Measurements from ENCODE around the gene CTSE. TPM values are rescaled to one million over a fixed set of nuclear protein-coding genes. Genes with fewer than 3 reads are reported as not detected.

The CTSE gene
- total and polyA plus RNA-seq, 9 donors: 0.13 to 1.1 (median 0.80) TPM; not detected in 4

DNA sequence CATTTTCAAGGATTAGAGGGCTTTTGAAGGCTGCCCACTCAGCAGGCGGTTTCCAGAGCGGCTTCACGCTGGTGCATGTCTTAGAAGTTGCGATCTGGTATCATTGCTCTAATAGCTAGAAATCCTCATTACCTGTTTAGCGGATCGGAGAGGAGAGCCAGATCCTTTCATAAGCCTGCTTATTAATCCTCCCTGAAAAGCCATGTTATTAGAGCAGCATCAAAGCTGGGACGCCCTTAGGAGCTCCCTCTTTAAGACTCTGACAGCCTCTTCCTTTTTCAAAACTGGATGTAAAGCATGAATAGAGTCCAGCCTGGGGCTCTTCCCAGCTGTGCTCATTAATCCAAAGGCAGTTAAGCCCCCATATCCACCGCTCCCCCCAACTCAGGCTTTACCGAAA lies 13.9 kb upstream of the CTSE start:
- Histone ChIP-seq H3K27me3 (no peaks in the 10 kb centered on the region), H3K36me3 (no peaks in the 10 kb centered on the region), H3K27ac (no peak overlapping the region), H3K9me3 (no peaks in the 10 kb centered on the region), H3K4me1 (ENCODE audit: insufficient read depth) (peaks cover 3% of the 10 kb centered on the region), H3K4me3 (no peak overlapping the region)
- TF ChIP-seq POLR2A (IDR thresholded peaks at IDR 0.05) (no peak), EP300 (IDR thresholded peaks at IDR 0.05) (no peak)
- TF ChIP-seq, protein P1, sequence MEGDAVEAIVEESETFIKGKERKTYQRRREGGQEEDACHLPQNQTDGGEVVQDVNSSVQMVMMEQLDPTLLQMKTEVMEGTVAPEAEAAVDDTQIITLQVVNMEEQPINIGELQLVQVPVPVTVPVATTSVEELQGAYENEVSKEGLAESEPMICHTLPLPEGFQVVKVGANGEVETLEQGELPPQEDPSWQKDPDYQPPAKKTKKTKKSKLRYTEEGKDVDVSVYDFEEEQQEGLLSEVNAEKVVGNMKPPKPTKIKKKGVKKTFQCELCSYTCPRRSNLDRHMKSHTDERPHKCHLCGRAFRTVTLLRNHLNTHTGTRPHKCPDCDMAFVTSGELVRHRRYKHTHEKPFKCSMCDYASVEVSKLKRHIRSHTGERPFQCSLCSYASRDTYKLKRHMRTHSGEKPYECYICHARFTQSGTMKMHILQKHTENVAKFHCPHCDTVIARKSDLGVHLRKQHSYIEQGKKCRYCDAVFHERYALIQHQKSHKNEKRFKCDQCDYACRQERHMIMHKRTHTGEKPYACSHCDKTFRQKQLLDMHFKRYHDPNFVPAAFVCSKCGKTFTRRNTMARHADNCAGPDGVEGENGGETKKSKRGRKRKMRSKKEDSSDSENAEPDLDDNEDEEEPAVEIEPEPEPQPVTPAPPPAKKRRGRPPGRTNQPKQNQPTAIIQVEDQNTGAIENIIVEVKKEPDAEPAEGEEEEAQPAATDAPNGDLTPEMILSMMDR (IDR thresholded peaks at IDR 0.05): no peak
- 85 to 94% (median 89%) methylated on average over 9 of the region's 9 CpGs for WGBS, 3 donors
- no peak for DNase-seq
- intact Hi-C loops (cut with DNase I): no loop called here

DNA sequence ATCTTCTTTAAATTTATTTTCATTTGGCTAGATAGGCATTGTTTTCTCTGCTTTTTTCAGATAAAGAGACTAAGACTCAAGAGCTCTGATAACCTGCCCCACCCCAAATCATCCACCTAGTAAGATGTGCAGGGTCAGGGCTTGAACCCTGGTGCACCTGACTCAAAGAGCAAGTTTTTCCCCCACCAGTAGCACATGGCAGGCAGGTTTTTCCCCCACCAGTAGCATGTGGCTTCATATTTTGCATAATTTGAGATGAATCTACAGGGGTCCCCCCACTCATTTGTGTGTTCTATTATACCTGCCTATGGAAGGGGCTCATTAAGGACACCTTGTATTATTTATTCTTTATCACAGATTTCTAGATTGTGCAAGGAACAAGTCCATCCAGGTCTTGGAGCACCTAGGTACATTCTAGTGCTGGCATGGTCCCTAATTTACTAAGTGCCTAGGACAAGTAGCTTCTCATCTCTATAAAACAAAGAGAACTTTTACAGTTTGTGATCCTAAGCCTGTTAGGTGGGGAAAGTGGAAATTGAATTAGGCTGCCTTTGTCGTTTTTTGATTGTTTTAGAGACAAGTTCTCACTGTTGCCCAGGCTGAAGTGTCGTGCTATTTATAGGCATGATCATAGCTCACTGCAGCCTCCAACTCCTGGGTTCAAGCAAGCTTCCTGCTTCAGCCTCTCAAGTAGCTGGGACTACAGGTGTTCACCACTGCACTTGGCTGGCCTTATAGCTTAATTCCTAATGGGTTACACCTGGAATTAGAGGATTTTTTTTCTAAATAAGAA lies 13.2 kb upstream of the CTSE start:
- no peak for DNase-seq
- Histone ChIP-seq H3K4me3 (no peak overlapping the region), H3K4me1 (ENCODE audit: insufficient read depth) (peaks cover 5% of the 10 kb centered on the region), H3K36me3 (no peaks in the 10 kb centered on the region), H3K27ac (no peak overlapping the region), H3K27me3 (no peaks in the 10 kb centered on the region), H3K9me3 (no peaks in the 10 kb centered on the region)
- intact Hi-C loops (cut with DNase I): no loop called here
- no peak for TF ChIP-seq EP300 (IDR thresholded peaks at IDR 0.05)
- TF ChIP-seq, protein P1 (IDR thresholded peaks at IDR 0.05): no peak
- no peak for TF ChIP-seq POLR2A (IDR thresholded peaks at IDR 0.05)
- WGBS, 3 donors: 42 to 48% (median 45%) methylated on average over 2 of the region's 2 CpGs

DNA sequence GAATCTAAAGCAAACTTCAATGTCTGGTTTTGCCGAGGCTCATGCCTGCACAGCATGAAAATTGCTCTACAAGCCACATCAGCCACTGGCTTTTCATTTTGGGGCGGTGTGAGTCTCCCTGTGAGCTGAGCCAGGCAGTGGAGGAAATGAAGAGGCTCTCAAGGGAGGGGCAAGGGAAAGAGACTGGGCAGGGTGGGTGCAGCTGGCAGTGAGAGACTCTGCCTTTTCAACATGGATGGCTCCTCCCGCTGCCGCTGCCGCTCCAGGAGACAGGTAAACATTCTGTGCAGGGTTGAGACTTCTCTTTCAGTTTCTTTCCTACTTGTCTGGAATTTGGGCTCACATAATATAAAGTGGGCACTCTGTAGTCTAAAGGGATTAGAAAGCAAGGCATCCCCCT lies 11.3 kb upstream of the CTSE start:
- intact Hi-C loops (cut with DNase I): no loop called here
- no peak overlapping the region for H3K4me3 ChIP-seq
- TF ChIP-seq, protein P1 (IDR thresholded peaks at IDR 0.05): no peak
- TF ChIP-seq EP300 (IDR thresholded peaks at IDR 0.05) (no peak), POLR2A (IDR thresholded peaks at IDR 0.05) (no peak)

DNA sequence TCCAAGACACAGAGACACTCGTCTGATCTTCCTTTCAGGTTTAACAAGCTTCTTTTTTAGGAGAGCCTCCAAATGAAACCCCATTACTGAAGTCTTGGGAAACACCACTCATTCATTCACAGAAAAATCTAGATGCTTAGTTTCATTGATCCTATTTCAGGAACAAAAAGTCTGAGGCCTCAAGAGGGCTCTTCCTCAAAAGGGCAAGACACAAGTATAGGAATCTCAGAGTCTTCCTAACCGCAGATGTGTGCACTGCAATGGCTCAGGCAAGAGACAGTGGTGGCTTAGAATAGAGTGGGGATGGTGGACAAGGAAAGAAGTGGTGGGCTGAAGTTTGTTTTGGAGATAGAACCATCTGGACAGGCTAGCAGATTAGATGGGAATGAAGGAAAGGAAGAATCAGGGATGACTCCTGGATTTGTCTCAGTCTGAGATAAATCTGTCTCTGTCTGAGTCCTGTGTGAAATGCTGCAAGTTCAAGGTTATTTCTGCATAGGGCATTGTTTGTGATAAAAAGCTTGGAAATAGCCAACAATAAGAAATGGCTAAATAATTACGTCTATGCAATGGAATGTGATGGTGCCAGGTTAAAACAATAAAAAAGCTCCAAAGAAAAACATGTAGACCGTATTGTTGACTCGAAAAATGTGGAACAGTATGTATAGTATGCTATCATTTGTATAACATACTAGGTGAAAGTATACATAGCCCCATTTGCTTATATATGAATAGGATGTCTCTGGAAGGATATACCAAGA lies 8.9 kb upstream of the CTSE start:
- no peaks in the 10 kb centered on the region for H3K9me3 ChIP-seq
- TF ChIP-seq, protein P1 (IDR thresholded peaks at IDR 0.05): no peak
- TF ChIP-seq EP300 (IDR thresholded peaks at IDR 0.05): no peak
- no peak for TF ChIP-seq POLR2A (IDR thresholded peaks at IDR 0.05)
- 38 to 57% (median 50%) methylated on average over 5 of the region's 5 CpGs for WGBS, 3 donors
- H3K27ac ChIP-seq: no peak overlapping the region
- DNase-seq: no peak
- H3K4me3 ChIP-seq: no peak overlapping the region
- no peaks in the 10 kb centered on the region for H3K27me3 ChIP-seq
- peaks cover 5% of the 10 kb centered on the region for H3K4me1 ChIP-seq (ENCODE audit: insufficient read depth)
- H3K36me3 ChIP-seq: no peaks in the 10 kb centered on the region
- intact Hi-C loops (cut with DNase I): no loop called here

More for the DNA sequence above, 11.3 kb upstream of the CTSE start:
- Histone ChIP-seq H3K27me3 (no peaks in the 10 kb centered on the region), H3K9me3 (no peaks in the 10 kb centered on the region), H3K36me3 (no peaks in the 10 kb centered on the region), H3K4me1 (ENCODE audit: insufficient read depth) (peaks cover 5% of the 10 kb centered on the region), H3K27ac (no peak overlapping the region)
- DNase-seq: no peak
- 62 to 76% (median 75%) methylated on average over 5 of the region's 5 CpGs for WGBS, 3 donors

Measured in ovary (tissue), 9 donors.